ENCODE measurements around the gene FOXB1.
A peak's percentile ranks its signal among the peaks of the same experiment; 100 is the strongest.

The FOXB1 gene

GRCh38 chr15:59994888-59995557 lies 9.1 kb upstream of the FOXB1 start:
- DNase-seq (ENCODE audit: low spot score): peak; percentile 29

GRCh38 chr15:59995568-59996297 lies 8.4 kb upstream of the FOXB1 start:
- DNase-seq (ENCODE audit: low spot score): peak; percentile 24
- no peak for TF ChIP-seq CTCF (IDR thresholded peaks at IDR 0.05; ENCODE audit: extremely low read depth, missing control alignments)

More at GRCh38 chr15:59994888-59995557, 9.1 kb upstream of the FOXB1 start:
- no peak for TF ChIP-seq CTCF (IDR thresholded peaks at IDR 0.05; ENCODE audit: extremely low read depth, missing control alignments)

- no peak for TF ChIP-seq CTCF (IDR thresholded peaks at IDR 0.05; ENCODE audit: extremely low read depth, missing control alignments)
- peak; percentile 39 for DNase-seq (ENCODE audit: low spot score)
Observed at GRCh38 chr15:59996298-59997041, 7.6 kb upstream of the FOXB1 start.

- peak; percentile 85 for DNase-seq (ENCODE audit: low spot score)
- peak; percentile 4 for TF ChIP-seq CTCF (IDR thresholded peaks at IDR 0.05; ENCODE audit: extremely low read depth, missing control alignments)
Observed at GRCh38 chr15:59997070-59997701, 6.9 kb upstream of the FOXB1 start.

- no peak for DNase-seq (ENCODE audit: low spot score)
- TF ChIP-seq CTCF (IDR thresholded peaks at IDR 0.05; ENCODE audit: extremely low read depth, missing control alignments): no peak
Observed at GRCh38 chr15:59998305-59998949, 5.7 kb upstream of the FOXB1 start.

GRCh38 chr15:59998950-59999611 lies 5.0 kb upstream of the FOXB1 start:
- no peak for TF ChIP-seq CTCF (IDR thresholded peaks at IDR 0.05; ENCODE audit: extremely low read depth, missing control alignments)
- DNase-seq (ENCODE audit: low spot score): no peak
